Natural killer cell (primary cell): ENCODE data around the gene TENT5A. TPM values are rescaled to one million over a fixed set of nuclear protein-coding genes. Genes with fewer than 3 reads are reported as not detected.

ENCODE experiments used
- ATAC-seq, 3 donors: fragments of 150-1000 bp in 2 of 3; fragments of 200-7000 bp in 1 of 3; cut with Tn5 transposase; 1 replicate in 1 of 3; 2 replicates in 2 of 3; pipeline ENCODE4 v1.10.0; 2021; ENCODE audit warnings: mild to moderate bottlenecking in 2 of 3, moderate library complexity in 2 of 3
- DNase-seq, 2 donors: peaks; one replicate each; pipeline versions ENCODE4 v3.0.0 to v3.0.0-alpha.2; 2013 to 2021; ENCODE audit warnings: mixed read lengths in 1 of 2
- H3K27ac ChIP-seq: one replicate; pipeline ENCODE4 v1.5.1; 2013; ENCODE audit warnings: mild to moderate bottlenecking, low read length
- H3K27me3 ChIP-seq: one replicate; pipeline ENCODE4 v1.6.1; 2013; ENCODE audit warnings: low read length; ENCODE audit not compliant: control insufficient read depth, insufficient read depth
- H3K36me3 ChIP-seq: one replicate; pipeline ENCODE4 v1.6.1; 2013; ENCODE audit warnings: low read length; ENCODE audit not compliant: control insufficient read depth, insufficient read depth
- H3K4me1 ChIP-seq: one replicate; pipeline ENCODE4 v1.6.1; 2013; ENCODE audit warnings: low read length; ENCODE audit not compliant: control insufficient read depth, insufficient read depth
- H3K4me3 ChIP-seq: one replicate; pipeline ENCODE4 v1.5.1; 2013; ENCODE audit warnings: low read length
- H3K9me3 ChIP-seq: one replicate; pipeline ENCODE4 v1.6.1; 2013; ENCODE audit warnings: low read length; ENCODE audit not compliant: control insufficient read depth, insufficient read depth
- H3K27ac Mint-ChIP-seq, 2 donors: one replicate each; pipeline ENCODE4 v1.8.0; 2022; ENCODE audit warnings: mild to moderate bottlenecking in 2 of 2, mixed read lengths in 2 of 2, moderate library complexity in 1 of 2
- H3K27me3 Mint-ChIP-seq, 2 donors: one replicate each; pipeline ENCODE4 v1.8.0; 2022; ENCODE audit warnings: low read depth in 2 of 2, mixed read lengths in 2 of 2
- H3K36me3 Mint-ChIP-seq: one replicate; pipeline ENCODE4 v1.8.0; 2022; ENCODE audit warnings: mixed read lengths
- H3K4me1 Mint-ChIP-seq, 2 donors: one replicate each; pipeline ENCODE4 v1.8.0; 2022; ENCODE audit warnings: mixed read lengths in 2 of 2
- H3K4me3 Mint-ChIP-seq: one replicate; pipeline ENCODE4 v1.8.0; 2022; ENCODE audit warnings: mild to moderate bottlenecking, moderate library complexity, mixed read lengths
- H3K9me3 Mint-ChIP-seq, 2 donors: one replicate each; pipeline ENCODE4 v1.8.0; 2022; ENCODE audit warnings: mixed read lengths in 2 of 2
- CTCF ChIP-seq: fragments of 200-600 bp; IDR thresholded peaks from one replicate; pipeline ENCODE4 v1.8.0; 2022; ENCODE audit warnings: antibody characterized with exemption
- WGBS: methylation state at CpG from one replicate; pipeline ENCODE4 v1.1.7; 2013; ENCODE audit warnings: missing lambda C conversion rate; ENCODE audit not compliant: insufficient coverage; 5-methylcytosine and 5-hydroxymethylcytosine counted together
- intact Hi-C: fragments of 100-400 bp; cut with micrococcal nuclease; formaldehyde crosslinking; loops from one replicate; pipeline ENCODE4 v1.14.2; 2022
- total RNA-seq, 4 donors: library from RNA; stranded (reverse); fragments of 120-200 nt in 1 of 4; gene quantifications; one replicate each; pipeline versions ENCODE4 v1.2.3 to v1.2.4, GENCODE V29; 2013 to 2022

Gene TENT5A
- total RNA-seq, 3 donors from 2014 or later (not counting 1 experiment from before 2014, with no cell fraction given): 22.9 to 23.8 (median 22.9) TPM

- WGBS: 99% methylated on average over 5 of the region's 6 CpGs
- intact Hi-C loops: no loop called here
Measured at GRCh38 chr6:81739230-81740195, 13.0 kb downstream of the TENT5A start.

GRCh38 chr6:81736428-81736827, 16.1 kb downstream of the TENT5A start:
- Mint-ChIP-seq H3K27me3 (no peaks in the 10 kb centered on the region), H3K9me3 (no peaks in the 10 kb centered on the region), H3K4me3 (no peak overlapping the region), H3K27ac (no peak overlapping the region), H3K36me3 (no peaks in the 10 kb centered on the region), H3K4me1 (peaks cover 0 to 10% of the 10 kb centered on the region in 2 donors)
- ATAC-seq (no peak), DNase-seq (no peak)
- Histone ChIP-seq H3K4me1 (no peaks in the 10 kb centered on the region), H3K27ac (no peak overlapping the region), H3K27me3 (no peaks in the 10 kb centered on the region), H3K36me3 (no peaks in the 10 kb centered on the region), H3K4me3 (no peak overlapping the region), H3K9me3 (no peaks in the 10 kb centered on the region)
- no peak for TF ChIP-seq CTCF
- intact Hi-C loops: no loop called here

More at GRCh38 chr6:81739230-81740195, 13.0 kb downstream of the TENT5A start:
- Mint-ChIP-seq H3K9me3 (no peaks in the 10 kb centered on the region), H3K27me3 (no peaks in the 10 kb centered on the region), H3K4me1 (peaks cover 13 to 24% of the 10 kb centered on the region in 2 donors), H3K36me3 (no peaks in the 10 kb centered on the region), H3K4me3 (no peak overlapping the region), H3K27ac (no peak overlapping the region)
- no peaks in the 10 kb centered on the region for H3K4me1 ChIP-seq
- H3K9me3 ChIP-seq: no peaks in the 10 kb centered on the region
- H3K27ac ChIP-seq: no peak overlapping the region
- ATAC-seq (no peak), DNase-seq (no peak)
- no peaks in the 10 kb centered on the region for H3K27me3 ChIP-seq
- H3K4me3 ChIP-seq: no peak overlapping the region
- no peaks in the 10 kb centered on the region for H3K36me3 ChIP-seq
- TF ChIP-seq CTCF: no peak

- no peak overlapping the region for H3K27ac ChIP-seq
- no peak for TF ChIP-seq CTCF
- H3K9me3 Mint-ChIP-seq: no peaks in the 10 kb centered on the region
- H3K36me3 Mint-ChIP-seq: no peaks in the 10 kb centered on the region
- H3K9me3 ChIP-seq: no peaks in the 10 kb centered on the region
- no peaks in the 10 kb centered on the region for H3K27me3 Mint-ChIP-seq
- H3K27ac Mint-ChIP-seq: no peak overlapping the region
- H3K4me3 Mint-ChIP-seq: no peak overlapping the region
- H3K4me1 Mint-ChIP-seq: peaks cover 0 to 10% of the 10 kb centered on the region in 2 donors
- no peak for ATAC-seq
- H3K4me3 ChIP-seq: no peak overlapping the region
- WGBS: 67% methylated on average over 1 of the region's 1 CpG
- DNase-seq: no peak
- H3K36me3 ChIP-seq: no peaks in the 10 kb centered on the region
- no peaks in the 10 kb centered on the region for H3K4me1 ChIP-seq
- no peaks in the 10 kb centered on the region for H3K27me3 ChIP-seq
- intact Hi-C loops: no loop called here
Measured at GRCh38 chr6:81735756-81736380, 16.6 kb downstream of the TENT5A start.
